ENCODE measurements around the gene DAAM2.

DAAM2 gene

GRCh38 chr6:39867592-39867991 is 75.4 kb downstream of the DAAM2 start:
- TF ChIP-seq POU2F2 (IDR thresholded peaks at IDR 0.05; ENCODE audit: low read depth, low read length) (no peak), POLR2A (IDR thresholded peaks at IDR 0.05; ENCODE audit: low read depth, low read length) (no peak), POLR2AphosphoS5 (IDR thresholded peaks at IDR 0.05; ENCODE audit: low read depth, low read length) (no peak), PAX5 (IDR thresholded peaks at IDR 0.05; ENCODE audit: insufficient read depth, low read length, severe bottlenecking) (no peak), TAF1 (IDR thresholded peaks at IDR 0.05; ENCODE audit: low read depth, low read length) (no peak), SPI1 (IDR thresholded peaks at IDR 0.05; ENCODE audit: low read depth, low read length) (no peak)
- DNase-seq (ENCODE audit: insufficient read length, low spot score) (no peak), FAIRE-seq (no peak)

GRCh38 chr6:39870950-39871349 is 78.8 kb downstream of the DAAM2 start:
- TF ChIP-seq POLR2AphosphoS5 (IDR thresholded peaks at IDR 0.05; ENCODE audit: low read depth, low read length) (no peak), SPI1 (IDR thresholded peaks at IDR 0.05; ENCODE audit: low read depth, low read length) (no peak), PAX5 (IDR thresholded peaks at IDR 0.05; ENCODE audit: insufficient read depth, low read length, severe bottlenecking) (no peak), TAF1 (IDR thresholded peaks at IDR 0.05; ENCODE audit: low read depth, low read length) (no peak), POLR2A (IDR thresholded peaks at IDR 0.05; ENCODE audit: low read depth, low read length) (no peak), POU2F2 (IDR thresholded peaks at IDR 0.05; ENCODE audit: low read depth, low read length) (no peak)
- FAIRE-seq: no peak

GRCh38 chr6:39873439-39873838 is 81.3 kb downstream of the DAAM2 start:
- no peak for DNase-seq (ENCODE audit: insufficient read length, low spot score)
- no peak for FAIRE-seq
- no peak for TF ChIP-seq PAX5 (IDR thresholded peaks at IDR 0.05; ENCODE audit: insufficient read depth, low read length, severe bottlenecking)
- no peak for TF ChIP-seq POU2F2 (IDR thresholded peaks at IDR 0.05; ENCODE audit: low read depth, low read length)
- no peak for TF ChIP-seq TAF1 (IDR thresholded peaks at IDR 0.05; ENCODE audit: low read depth, low read length)
- TF ChIP-seq POLR2A (IDR thresholded peaks at IDR 0.05; ENCODE audit: low read depth, low read length): no peak
- no peak for TF ChIP-seq POLR2AphosphoS5 (IDR thresholded peaks at IDR 0.05; ENCODE audit: low read depth, low read length)
- no peak for TF ChIP-seq SPI1 (IDR thresholded peaks at IDR 0.05; ENCODE audit: low read depth, low read length)

More at GRCh38 chr6:39870950-39871349, 78.8 kb downstream of the DAAM2 start:
- DNase-seq (ENCODE audit: insufficient read length, low spot score): no peak

GRCh38 chr6:39876111-39876510 is 83.9 kb downstream of the DAAM2 start:
- DNase-seq (ENCODE audit: insufficient read length, low spot score) (no peak), FAIRE-seq (no peak)
- no peak for TF ChIP-seq SPI1 (IDR thresholded peaks at IDR 0.05; ENCODE audit: low read depth, low read length)

- DNase-seq (ENCODE audit: insufficient read length, low spot score) (no peak), FAIRE-seq (no peak)
- TF ChIP-seq POU2F2 (IDR thresholded peaks at IDR 0.05; ENCODE audit: low read depth, low read length) (no peak), TAF1 (IDR thresholded peaks at IDR 0.05; ENCODE audit: low read depth, low read length) (no peak), SPI1 (IDR thresholded peaks at IDR 0.05; ENCODE audit: low read depth, low read length) (no peak), POLR2A (IDR thresholded peaks at IDR 0.05; ENCODE audit: low read depth, low read length) (no peak), PAX5 (IDR thresholded peaks at IDR 0.05; ENCODE audit: insufficient read depth, low read length, severe bottlenecking) (no peak), POLR2AphosphoS5 (IDR thresholded peaks at IDR 0.05; ENCODE audit: low read depth, low read length) (no peak)
Observed at GRCh38 chr6:39876826-39877225, 84.7 kb downstream of the DAAM2 start.

- DNase-seq (ENCODE audit: insufficient read length, low spot score) (no peak), FAIRE-seq (no peak)
- no peak for TF ChIP-seq POLR2AphosphoS5 (IDR thresholded peaks at IDR 0.05; ENCODE audit: low read depth, low read length)
- no peak for TF ChIP-seq TAF1 (IDR thresholded peaks at IDR 0.05; ENCODE audit: low read depth, low read length)
- TF ChIP-seq POU2F2 (IDR thresholded peaks at IDR 0.05; ENCODE audit: low read depth, low read length): no peak
- TF ChIP-seq PAX5 (IDR thresholded peaks at IDR 0.05; ENCODE audit: insufficient read depth, low read length, severe bottlenecking): no peak
- no peak for TF ChIP-seq SPI1 (IDR thresholded peaks at IDR 0.05; ENCODE audit: low read depth, low read length)
- no peak for TF ChIP-seq POLR2A (IDR thresholded peaks at IDR 0.05; ENCODE audit: low read depth, low read length)
Observed at GRCh38 chr6:39879535-39879934, 87.4 kb downstream of the DAAM2 start.

- FAIRE-seq (no peak), DNase-seq (ENCODE audit: insufficient read length, low spot score) (no peak)
Observed at GRCh38 chr6:39880594-39880993, 88.4 kb downstream of the DAAM2 start.

GRCh38 chr6:39881851-39882530 is 89.8 kb downstream of the DAAM2 start:
- FAIRE-seq: no peak
- no peak for DNase-seq (ENCODE audit: insufficient read length, low spot score)

More at GRCh38 chr6:39880594-39880993, 88.4 kb downstream of the DAAM2 start:
- TF ChIP-seq POLR2A (IDR thresholded peaks at IDR 0.05; ENCODE audit: low read depth, low read length) (no peak), SPI1 (IDR thresholded peaks at IDR 0.05; ENCODE audit: low read depth, low read length) (no peak), POU2F2 (IDR thresholded peaks at IDR 0.05; ENCODE audit: low read depth, low read length) (no peak), TAF1 (IDR thresholded peaks at IDR 0.05; ENCODE audit: low read depth, low read length) (no peak), PAX5 (IDR thresholded peaks at IDR 0.05; ENCODE audit: insufficient read depth, low read length, severe bottlenecking) (no peak), POLR2AphosphoS5 (IDR thresholded peaks at IDR 0.05; ENCODE audit: low read depth, low read length) (no peak)

GRCh38 chr6:39882531-39882899 is 90.3 kb downstream of the DAAM2 start:
- TF ChIP-seq TAF1 (IDR thresholded peaks at IDR 0.05; ENCODE audit: low read depth, low read length) (no peak), PAX5 (IDR thresholded peaks at IDR 0.05; ENCODE audit: insufficient read depth, low read length, severe bottlenecking) (no peak), POU2F2 (IDR thresholded peaks at IDR 0.05; ENCODE audit: low read depth, low read length) (no peak), POLR2AphosphoS5 (IDR thresholded peaks at IDR 0.05; ENCODE audit: low read depth, low read length) (no peak), POLR2A (IDR thresholded peaks at IDR 0.05; ENCODE audit: low read depth, low read length) (no peak), SPI1 (IDR thresholded peaks at IDR 0.05; ENCODE audit: low read depth, low read length) (no peak)
- DNase-seq (ENCODE audit: insufficient read length, low spot score): no peak
- FAIRE-seq: no peak

More at GRCh38 chr6:39881851-39882530, 89.8 kb downstream of the DAAM2 start:
- TF ChIP-seq TAF1 (IDR thresholded peaks at IDR 0.05; ENCODE audit: low read depth, low read length): no peak
- TF ChIP-seq POLR2AphosphoS5 (IDR thresholded peaks at IDR 0.05; ENCODE audit: low read depth, low read length): no peak
- TF ChIP-seq POLR2A (IDR thresholded peaks at IDR 0.05; ENCODE audit: low read depth, low read length): no peak
- TF ChIP-seq PAX5 (IDR thresholded peaks at IDR 0.05; ENCODE audit: insufficient read depth, low read length, severe bottlenecking): no peak
- TF ChIP-seq POU2F2 (IDR thresholded peaks at IDR 0.05; ENCODE audit: low read depth, low read length): no peak
- TF ChIP-seq SPI1 (IDR thresholded peaks at IDR 0.05; ENCODE audit: low read depth, low read length): no peak

- no peak for FAIRE-seq
- no peak for TF ChIP-seq SPI1 (IDR thresholded peaks at IDR 0.05; ENCODE audit: low read depth, low read length)
- TF ChIP-seq POU2F2 (IDR thresholded peaks at IDR 0.05; ENCODE audit: low read depth, low read length): no peak
- no peak for TF ChIP-seq POLR2AphosphoS5 (IDR thresholded peaks at IDR 0.05; ENCODE audit: low read depth, low read length)
- TF ChIP-seq TAF1 (IDR thresholded peaks at IDR 0.05; ENCODE audit: low read depth, low read length): no peak
- no peak for TF ChIP-seq PAX5 (IDR thresholded peaks at IDR 0.05; ENCODE audit: insufficient read depth, low read length, severe bottlenecking)
- TF ChIP-seq POLR2A (IDR thresholded peaks at IDR 0.05; ENCODE audit: low read depth, low read length): no peak
- DNase-seq (ENCODE audit: insufficient read length, low spot score): no peak
Observed at GRCh38 chr6:39884696-39885095, 92.5 kb downstream of the DAAM2 start.

All from GM12891 (cell line).